Large intestine (tissue), 3 donors: ENCODE measurements around the gene KLHL29. TPM values are rescaled to one million over a fixed set of nuclear protein-coding genes. Genes with fewer than 3 reads are reported as not detected.
A peak's percentile ranks its signal among the peaks of the same experiment; 100 is the strongest.

Experiments
- DNase-seq, 2 donors: peaks; one replicate each; pipeline versions ENCODE4 v3.0.0 to v3.0.0-alpha.2; 2013
- H3K27ac ChIP-seq: one replicate; pipeline ENCODE4 v1.5.1; 2013; ENCODE audit warnings: low read length
- H3K27me3 ChIP-seq: 2 replicates; pipeline ENCODE4 v1.6.1; 2013; ENCODE audit warnings: low read length; ENCODE audit not compliant: control insufficient read depth, insufficient read depth
- H3K36me3 ChIP-seq: 2 replicates; pipeline ENCODE4 v1.6.1; 2013; ENCODE audit warnings: low read length; ENCODE audit not compliant: control insufficient read depth, insufficient read depth
- H3K4me1 ChIP-seq: one replicate; pipeline ENCODE4 v1.6.1; 2013; ENCODE audit warnings: low read length; ENCODE audit not compliant: control insufficient read depth, insufficient read depth
- H3K4me3 ChIP-seq: one replicate; pipeline ENCODE4 v1.5.1; 2013; ENCODE audit warnings: low read length
- H3K9me3 ChIP-seq: one replicate; pipeline ENCODE4 v1.6.1; 2013; ENCODE audit warnings: mild to moderate bottlenecking, low read depth, low read length, moderate library complexity; ENCODE audit not compliant: control insufficient read depth
- WGBS: methylation state at CpG from one replicate; pipeline ENCODE4 v1.1.5; 2013; ENCODE audit warnings: low lambda C conversion rate; ENCODE audit not compliant: insufficient coverage; 5-methylcytosine and 5-hydroxymethylcytosine counted together
- polyA plus RNA-seq: library from polyadenylated mRNA; unstranded; fragments of 120-200 nt; gene quantifications from one replicate; pipeline ENCODE4 v1.2.1, GENCODE V29; 2013

Gene KLHL29
- polyA plus RNA-seq, 1 donor = 5.9 TPM

DNA sequence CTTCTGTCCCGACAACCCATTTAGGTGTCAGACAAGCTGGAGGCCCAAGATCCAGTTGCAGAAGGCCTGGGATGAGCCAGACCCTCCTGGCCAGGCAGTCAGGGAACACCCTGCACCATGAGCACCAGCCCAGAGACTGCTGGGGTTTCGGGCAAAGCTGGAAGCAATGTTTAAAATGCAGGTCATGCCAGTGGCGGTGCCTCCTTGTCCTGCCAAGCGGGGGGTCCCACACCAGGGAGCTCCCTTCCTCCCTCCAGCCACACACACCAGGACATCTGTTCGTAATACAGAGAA is 311.7 kb downstream of the KLHL29 start:
- H3K4me1 ChIP-seq = no peaks in the 10 kb centered on the region
- no peak overlapping the region for H3K4me3 ChIP-seq
- peaks cover 42% of the 10 kb centered on the region for H3K36me3 ChIP-seq
- no peaks in the 10 kb centered on the region for H3K9me3 ChIP-seq
- DNase-seq = no peak
- no peak overlapping the region for H3K27ac ChIP-seq
- no CpG with 5 or more reads among the region's 5 CpGs for WGBS
- no peaks in the 10 kb centered on the region for H3K27me3 ChIP-seq

DNA sequence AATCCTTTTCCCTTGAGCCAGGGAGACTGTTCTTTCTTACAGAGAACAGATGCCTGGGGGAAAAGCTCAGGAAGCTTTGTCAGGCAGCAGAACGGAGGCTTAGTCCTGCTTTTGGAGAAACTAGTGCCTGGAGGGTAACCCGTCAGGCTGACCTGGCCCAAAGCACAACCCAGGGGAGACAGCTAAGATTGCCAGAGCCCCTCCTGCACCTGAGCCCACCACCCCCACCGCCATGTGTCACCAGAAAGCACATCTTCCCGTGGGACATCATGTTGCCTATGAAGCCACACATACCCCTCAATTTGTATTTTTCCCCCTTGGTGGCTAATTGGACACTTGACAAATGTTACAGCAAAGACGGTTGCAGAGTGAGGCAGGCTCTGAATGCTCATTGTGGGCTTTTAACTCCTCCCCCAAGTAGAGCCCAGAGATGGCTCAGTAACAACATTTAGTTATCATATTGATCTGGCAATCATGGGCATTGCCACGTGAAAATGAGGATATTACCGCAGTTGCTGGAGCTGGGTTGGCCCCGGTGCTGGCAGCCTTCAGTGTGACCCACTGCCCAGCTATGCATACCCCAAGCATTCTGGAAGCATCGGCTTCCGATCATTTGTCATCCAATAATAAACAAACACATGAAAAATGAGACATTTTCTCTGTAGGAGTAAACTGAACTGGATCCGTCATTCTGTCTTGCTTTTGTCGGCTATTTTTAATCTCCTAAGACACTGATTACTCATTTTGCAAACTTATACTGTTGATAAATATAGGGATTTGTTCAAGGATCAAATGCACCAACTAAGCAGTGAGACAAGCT is 312.5 kb downstream of the KLHL29 start:
- H3K27me3 ChIP-seq = no peaks in the 10 kb centered on the region
- no peaks in the 10 kb centered on the region for H3K4me1 ChIP-seq
- DNase-seq = no peak
- peaks cover 39% of the 10 kb centered on the region for H3K36me3 ChIP-seq
- H3K4me3 ChIP-seq = no peak overlapping the region
- no peak overlapping the region for H3K27ac ChIP-seq
- WGBS = no CpG with 5 or more reads among the region's 12 CpGs
- no peaks in the 10 kb centered on the region for H3K9me3 ChIP-seq

DNA sequence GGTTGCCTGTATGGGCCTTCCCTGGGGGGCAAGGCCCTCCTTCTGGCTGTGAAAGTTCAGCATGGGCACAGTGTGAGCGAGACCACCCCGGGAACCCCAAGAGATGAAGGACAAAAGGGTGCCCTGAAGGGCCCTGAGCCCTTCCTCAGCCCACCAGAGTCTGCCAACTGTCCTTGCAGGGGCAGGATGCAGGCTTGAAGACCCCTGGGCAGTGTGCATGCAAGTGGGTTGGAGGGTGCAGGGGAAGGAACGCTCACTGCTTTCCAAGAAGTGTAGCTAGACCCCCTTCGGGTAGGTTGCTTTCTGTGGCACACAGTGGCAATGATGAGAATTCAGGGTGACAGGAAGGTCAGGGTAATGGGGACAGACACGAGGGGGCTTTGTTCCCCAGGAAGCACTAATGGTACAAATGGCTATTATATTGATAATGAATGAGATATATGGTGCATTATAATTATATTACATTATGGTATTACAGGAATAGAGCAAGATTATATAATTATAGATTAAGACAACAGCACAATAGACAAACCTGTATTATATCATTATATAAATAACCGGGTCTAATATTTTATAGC is 313.2 kb downstream of the KLHL29 start:
- no peak overlapping the region for H3K27ac ChIP-seq
- WGBS = no CpG with 5 or more reads among the region's 6 CpGs
- peaks cover 38% of the 10 kb centered on the region for H3K36me3 ChIP-seq
- no peaks in the 10 kb centered on the region for H3K4me1 ChIP-seq
- H3K9me3 ChIP-seq = no peaks in the 10 kb centered on the region
- no peak for DNase-seq
- H3K27me3 ChIP-seq = no peaks in the 10 kb centered on the region
- H3K4me3 ChIP-seq = no peak overlapping the region

DNA sequence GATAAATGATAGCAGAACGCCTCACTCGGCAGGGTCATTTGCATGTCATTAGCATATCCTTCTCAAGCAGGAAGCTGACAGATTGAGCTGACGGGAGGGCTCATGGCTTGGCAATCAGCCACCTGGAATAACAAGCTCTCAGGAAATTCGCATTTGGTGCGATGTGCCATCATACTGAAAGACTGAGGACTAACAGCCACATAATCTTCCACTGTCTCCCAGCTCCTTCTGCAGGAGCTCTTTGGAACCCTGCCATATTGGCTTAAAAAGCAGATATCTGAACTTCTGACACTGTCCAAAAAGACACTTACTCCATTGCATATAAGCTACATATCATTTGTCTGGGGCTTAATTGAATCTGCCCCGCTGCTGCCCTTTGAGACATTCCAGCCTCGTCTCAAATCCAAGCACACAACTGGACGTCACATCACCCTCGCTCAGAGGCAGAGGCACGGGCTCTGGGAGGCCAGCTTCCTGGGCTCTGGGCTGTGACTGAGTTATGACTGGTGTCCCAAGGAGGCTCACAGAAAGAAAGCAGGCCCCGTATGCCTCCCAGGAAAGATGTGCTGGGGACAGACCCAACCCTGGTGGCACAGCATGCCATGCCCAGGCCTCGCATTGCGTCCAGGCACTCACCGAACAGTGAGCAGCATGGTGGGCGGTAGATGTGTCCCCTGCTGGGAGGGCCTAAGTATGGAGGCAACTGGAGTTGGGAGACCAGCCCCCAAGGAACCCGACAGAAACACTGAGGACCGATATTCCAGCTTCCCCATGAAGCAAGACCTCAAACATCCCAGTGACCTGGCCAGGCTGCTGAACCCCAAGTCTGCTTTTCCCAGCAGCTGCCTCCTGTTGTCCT is 314.0 kb downstream of the KLHL29 start:
- no peaks in the 10 kb centered on the region for H3K4me1 ChIP-seq
- peak in 1 of 2 donors; percentile 34 for DNase-seq
- no peak overlapping the region for H3K27ac ChIP-seq
- H3K36me3 ChIP-seq = peaks cover 37% of the 10 kb centered on the region
- no peak overlapping the region for H3K4me3 ChIP-seq
- H3K9me3 ChIP-seq = no peaks in the 10 kb centered on the region
- no peaks in the 10 kb centered on the region for H3K27me3 ChIP-seq
- no CpG with 5 or more reads among the region's 17 CpGs for WGBS

DNA sequence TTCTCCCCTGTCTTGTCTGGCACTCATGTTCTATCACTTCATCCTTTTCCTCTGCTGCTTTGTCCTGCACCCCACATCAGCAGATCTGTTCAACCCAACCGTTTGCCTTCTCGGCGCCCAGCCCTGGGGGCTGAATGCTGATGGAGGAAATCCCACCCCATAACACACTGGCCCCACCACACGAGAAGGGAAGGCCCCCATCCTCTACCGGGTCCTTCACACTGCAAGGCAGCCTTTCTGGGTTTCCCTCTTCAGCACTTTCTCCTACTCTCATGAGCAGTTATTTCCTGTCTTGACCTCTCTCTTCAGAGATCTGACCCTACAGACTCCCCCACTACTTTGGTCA is 314.6 kb downstream of the KLHL29 start:
- Histone ChIP-seq H3K4me1 (no peaks in the 10 kb centered on the region), H3K36me3 (peaks cover 40% of the 10 kb centered on the region), H3K9me3 (no peaks in the 10 kb centered on the region), H3K27me3 (no peaks in the 10 kb centered on the region), H3K4me3 (no peak overlapping the region), H3K27ac (no peak overlapping the region)
- no CpG with 5 or more reads among the region's 5 CpGs for WGBS
- no peak for DNase-seq

DNA sequence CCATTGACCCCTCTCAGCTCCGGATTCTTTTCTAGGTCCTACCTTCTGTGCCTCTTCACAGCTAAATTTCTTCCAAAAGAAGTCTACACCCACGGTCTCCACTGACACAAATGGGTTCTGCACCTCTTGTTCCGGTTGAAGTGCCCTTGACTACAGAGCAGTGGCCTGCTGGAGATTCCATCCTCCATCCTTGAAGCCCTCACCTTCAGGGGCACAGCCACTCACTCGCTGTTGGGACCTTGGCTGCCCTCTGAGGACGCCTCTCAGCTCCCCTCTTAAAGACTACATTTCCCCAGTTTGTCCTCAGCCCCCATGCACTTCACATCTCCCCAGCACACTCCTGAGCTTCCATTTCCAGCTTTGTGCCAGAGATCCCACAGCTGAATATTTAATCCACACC is 315.6 kb downstream of the KLHL29 start:
- peaks cover 45% of the 10 kb centered on the region for H3K36me3 ChIP-seq
- WGBS = no CpG with 5 or more reads among the region's 5 CpGs

DNA sequence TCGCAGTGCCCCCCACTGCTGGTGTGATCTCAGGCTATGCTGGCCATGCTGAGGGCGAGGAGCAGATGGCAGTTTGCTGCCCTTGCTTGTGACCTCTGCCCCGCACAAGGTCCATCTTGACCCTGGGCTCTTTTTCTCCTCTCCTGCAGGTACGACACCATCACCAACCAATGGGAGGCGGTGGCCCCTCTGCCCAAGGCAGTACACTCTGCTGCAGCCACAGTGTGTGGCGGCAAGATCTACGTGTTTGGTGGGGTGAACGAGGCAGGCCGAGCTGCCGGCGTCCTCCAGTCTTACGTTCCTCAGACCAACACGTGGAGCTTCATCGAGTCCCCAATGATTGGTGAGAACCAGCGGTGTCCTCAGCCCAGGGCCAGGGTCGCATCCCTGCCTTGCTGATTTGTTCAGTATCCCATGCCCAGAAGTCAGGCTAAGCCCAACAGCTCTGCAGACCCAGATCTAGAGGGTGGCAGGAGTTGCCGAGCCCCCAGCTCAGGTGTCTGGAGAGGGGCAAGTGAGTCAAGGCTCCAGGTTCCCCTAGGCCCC is 318.1 kb downstream of the KLHL29 start:
- no peak for DNase-seq
- peaks cover 51% of the 10 kb centered on the region for H3K36me3 ChIP-seq

More for the DNA sequence above, 315.6 kb downstream of the KLHL29 start:
- H3K4me3 ChIP-seq = no peak overlapping the region
- DNase-seq = no peak
- no peak overlapping the region for H3K27ac ChIP-seq
- H3K27me3 ChIP-seq = no peaks in the 10 kb centered on the region
- H3K9me3 ChIP-seq = no peaks in the 10 kb centered on the region
- H3K4me1 ChIP-seq = no peaks in the 10 kb centered on the region

DNA sequence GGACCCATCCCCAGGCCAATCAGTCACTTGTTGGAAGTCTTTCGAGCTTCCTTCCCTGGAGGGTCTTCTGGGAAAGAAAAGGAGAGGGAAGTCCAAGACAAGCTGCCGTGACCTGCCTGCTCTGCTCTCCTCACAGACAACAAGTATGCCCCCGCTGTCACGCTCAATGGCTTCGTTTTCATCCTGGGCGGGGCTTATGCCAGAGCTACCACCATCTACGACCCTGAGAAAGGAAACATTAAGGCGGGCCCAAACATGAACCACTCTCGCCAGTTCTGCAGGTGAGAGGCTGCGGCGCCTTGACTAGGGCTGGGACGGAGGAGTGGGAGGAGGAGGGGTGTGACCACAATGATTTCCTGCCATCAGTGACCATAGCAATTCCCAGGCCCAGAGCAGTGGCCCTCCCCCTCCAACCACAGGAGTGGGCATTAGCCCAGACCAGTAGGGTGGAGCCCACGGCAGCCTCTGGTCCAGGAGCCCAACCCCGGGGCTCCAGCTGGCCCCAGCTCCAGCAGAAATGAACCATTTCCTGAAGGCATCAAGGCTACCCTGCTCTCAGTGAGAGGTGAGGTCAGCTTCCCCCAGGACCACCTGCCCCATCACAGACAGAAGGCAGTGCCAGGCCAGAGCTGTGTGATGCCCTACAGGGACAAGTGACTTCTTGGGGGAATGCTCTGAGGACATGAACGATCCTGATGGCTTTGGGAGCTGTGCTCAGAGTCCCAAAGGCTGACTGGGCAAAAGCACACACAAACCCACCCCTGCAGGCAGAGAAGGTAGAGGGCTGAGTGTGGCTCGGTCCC is 318.8 kb downstream of the KLHL29 start:
- Histone ChIP-seq H3K27ac (no peak overlapping the region), H3K9me3 (no peaks in the 10 kb centered on the region), H3K27me3 (no peaks in the 10 kb centered on the region), H3K36me3 (peaks cover 54% of the 10 kb centered on the region), H3K4me1 (no peaks in the 10 kb centered on the region), H3K4me3 (no peak overlapping the region)
- WGBS = no CpG with 5 or more reads among the region's 16 CpGs
- DNase-seq = no peak

More for the DNA sequence above, 318.1 kb downstream of the KLHL29 start:
- no peaks in the 10 kb centered on the region for H3K4me1 ChIP-seq
- H3K4me3 ChIP-seq = no peak overlapping the region
- H3K27me3 ChIP-seq = no peaks in the 10 kb centered on the region
- H3K9me3 ChIP-seq = no peaks in the 10 kb centered on the region
- no peak overlapping the region for H3K27ac ChIP-seq
- no CpG with 5 or more reads among the region's 17 CpGs for WGBS

DNA sequence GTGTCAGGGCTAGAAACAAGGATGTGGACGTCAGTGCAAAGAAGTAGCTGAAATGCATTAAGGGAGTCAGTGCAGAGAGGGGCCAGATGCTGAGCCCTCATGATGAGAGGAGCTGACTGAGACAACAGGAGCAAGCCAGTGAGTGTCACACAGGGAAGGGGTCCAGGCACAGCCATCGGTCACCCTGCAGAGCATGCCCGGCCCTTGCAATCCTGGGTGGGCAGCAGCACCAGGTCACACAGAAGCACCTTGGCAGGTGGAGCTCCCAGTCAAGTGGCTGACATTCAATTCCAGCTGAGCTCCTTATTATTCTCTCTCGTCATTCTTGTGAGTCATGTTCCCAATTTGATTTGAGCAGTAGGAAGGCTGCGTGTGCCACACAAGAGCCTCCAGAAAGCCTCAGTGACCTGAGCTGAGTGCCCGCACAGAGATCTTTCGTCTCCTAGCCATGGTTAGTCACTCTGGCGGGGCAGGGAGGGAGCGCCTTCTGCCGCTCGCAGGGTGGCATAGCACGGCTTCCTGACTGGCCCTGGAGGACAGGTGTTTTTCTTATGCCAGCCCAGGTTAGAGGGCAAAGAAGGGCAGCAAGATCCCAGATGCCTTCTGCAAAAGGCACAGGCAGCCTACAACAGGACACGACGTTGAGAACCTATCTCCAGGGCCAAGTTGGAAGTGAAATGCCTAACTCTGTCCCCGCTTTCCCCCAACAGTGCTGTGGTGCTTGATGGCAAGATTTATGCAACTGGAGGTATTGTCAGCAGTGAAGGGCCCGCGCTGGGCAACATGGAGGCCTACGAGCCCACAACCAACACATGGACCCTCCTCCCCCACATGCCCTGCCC is 321.0 kb downstream of the KLHL29 start:
- Histone ChIP-seq H3K4me1 (no peaks in the 10 kb centered on the region), H3K9me3 (no peaks in the 10 kb centered on the region), H3K27me3 (no peaks in the 10 kb centered on the region), H3K4me3 (no peak overlapping the region), H3K36me3 (peaks cover 45% of the 10 kb centered on the region), H3K27ac (no peak overlapping the region)
- DNase-seq = no peak
- WGBS = 71% methylated on average over 1 of the region's 18 CpGs
